Liver (tissue), 3 donors: ENCODE measurements around the gene PCMTD2.

Experiments
- FOXA1 ChIP-seq: IDR thresholded peaks from 2 replicates; pipeline ENCODE4 v1.6.1; 2016; ENCODE audit warnings: antibody characterized with exemption
- FOXA2 ChIP-seq: IDR thresholded peaks from 2 replicates; pipeline ENCODE4 v1.6.1; 2016; ENCODE audit warnings: antibody characterized with exemption
- GABPA ChIP-seq, 2 donors: IDR thresholded peaks in 1 of 2; conservative IDR thresholded peaks in 1 of 2; 2 replicates each; pipeline ENCODE4 v1.6.1; 2016; ENCODE audit warnings: antibody characterized with exemption in 2 of 2, mild to moderate bottlenecking in 1 of 2, moderate library complexity in 1 of 2
- JUND ChIP-seq, 2 donors: IDR thresholded peaks; 2 replicates each; pipeline ENCODE4 v1.6.1; 2016; ENCODE audit warnings: antibody characterized with exemption in 2 of 2
- TAF1 ChIP-seq: conservative IDR thresholded peaks from 2 replicates; pipeline ENCODE4 v1.6.1; 2016; ENCODE audit warnings: antibody characterized with exemption, mild to moderate bottlenecking
- YY1 ChIP-seq: IDR thresholded peaks from 2 replicates; pipeline ENCODE4 v1.6.1; 2016; ENCODE audit warnings: antibody characterized with exemption, mild to moderate bottlenecking
- TF ChIP-seq, protein P1 (sequence below): fragments of 150-350 bp; IDR thresholded peaks from 2 replicates; pipeline ENCODE4 v1.5.1; 2017; ENCODE audit warnings: improper control_type of control experiment, low read depth, low read length; ENCODE audit not compliant: missing input control
- TF ChIP-seq, protein P2 (sequence below): IDR thresholded peaks from 2 replicates; pipeline ENCODE4 v1.6.1; 2016; ENCODE audit warnings: antibody characterized with exemption
- TF ChIP-seq, protein P3 (sequence below): IDR thresholded peaks from 2 replicates; pipeline ENCODE4 v1.6.1; 2016; ENCODE audit warnings: antibody characterized with exemption
- TF ChIP-seq, protein P4 (sequence below): IDR thresholded peaks from 2 replicates; pipeline ENCODE4 v1.6.1; 2016; ENCODE audit warnings: antibody characterized with exemption, mild to moderate bottlenecking
- donor health status: healthy.
- donor health status: healthy.

DNA sequence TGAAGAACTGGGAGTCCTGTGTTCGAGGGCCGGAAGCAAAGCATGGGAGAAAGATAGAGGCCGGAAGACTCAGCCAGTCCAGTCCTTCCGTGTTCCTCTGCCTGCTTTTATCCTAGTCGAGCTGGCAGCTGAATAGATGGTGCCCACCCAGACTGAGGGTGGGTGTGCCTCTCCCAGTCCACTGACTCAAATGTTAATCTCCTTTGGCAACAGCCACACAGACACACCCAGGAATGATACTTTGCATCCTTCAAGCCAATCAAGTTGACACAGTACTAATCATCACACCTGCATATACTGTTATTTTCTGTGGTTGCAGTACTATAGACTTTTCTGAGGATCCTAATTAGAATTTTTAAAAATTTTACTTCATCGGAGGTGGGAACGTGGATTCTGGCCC is 21.3 kb downstream of the PCMTD2 start:
- TF ChIP-seq, protein P1, sequence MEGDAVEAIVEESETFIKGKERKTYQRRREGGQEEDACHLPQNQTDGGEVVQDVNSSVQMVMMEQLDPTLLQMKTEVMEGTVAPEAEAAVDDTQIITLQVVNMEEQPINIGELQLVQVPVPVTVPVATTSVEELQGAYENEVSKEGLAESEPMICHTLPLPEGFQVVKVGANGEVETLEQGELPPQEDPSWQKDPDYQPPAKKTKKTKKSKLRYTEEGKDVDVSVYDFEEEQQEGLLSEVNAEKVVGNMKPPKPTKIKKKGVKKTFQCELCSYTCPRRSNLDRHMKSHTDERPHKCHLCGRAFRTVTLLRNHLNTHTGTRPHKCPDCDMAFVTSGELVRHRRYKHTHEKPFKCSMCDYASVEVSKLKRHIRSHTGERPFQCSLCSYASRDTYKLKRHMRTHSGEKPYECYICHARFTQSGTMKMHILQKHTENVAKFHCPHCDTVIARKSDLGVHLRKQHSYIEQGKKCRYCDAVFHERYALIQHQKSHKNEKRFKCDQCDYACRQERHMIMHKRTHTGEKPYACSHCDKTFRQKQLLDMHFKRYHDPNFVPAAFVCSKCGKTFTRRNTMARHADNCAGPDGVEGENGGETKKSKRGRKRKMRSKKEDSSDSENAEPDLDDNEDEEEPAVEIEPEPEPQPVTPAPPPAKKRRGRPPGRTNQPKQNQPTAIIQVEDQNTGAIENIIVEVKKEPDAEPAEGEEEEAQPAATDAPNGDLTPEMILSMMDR, result no peak
- TF ChIP-seq YY1, result no peak
- TF ChIP-seq GABPA (IDR thresholded peaks at IDR 0.05 in 1 of 2, conservative IDR thresholded peaks at IDR 0.05 in 1 of 2), result no peak
- no peak for TF ChIP-seq TAF1
- TF ChIP-seq, protein P2, sequence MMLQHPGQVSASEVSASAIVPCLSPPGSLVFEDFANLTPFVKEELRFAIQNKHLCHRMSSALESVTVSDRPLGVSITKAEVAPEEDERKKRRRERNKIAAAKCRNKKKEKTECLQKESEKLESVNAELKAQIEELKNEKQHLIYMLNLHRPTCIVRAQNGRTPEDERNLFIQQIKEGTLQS, result no peak
- TF ChIP-seq, protein P3, sequence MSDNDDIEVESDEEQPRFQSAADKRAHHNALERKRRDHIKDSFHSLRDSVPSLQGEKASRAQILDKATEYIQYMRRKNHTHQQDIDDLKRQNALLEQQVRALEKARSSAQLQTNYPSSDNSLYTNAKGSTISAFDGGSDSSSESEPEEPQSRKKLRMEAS, result no peak
- no peak for TF ChIP-seq JUND (IDR thresholded peaks at IDR 0.05)
- TF ChIP-seq, protein P4, sequence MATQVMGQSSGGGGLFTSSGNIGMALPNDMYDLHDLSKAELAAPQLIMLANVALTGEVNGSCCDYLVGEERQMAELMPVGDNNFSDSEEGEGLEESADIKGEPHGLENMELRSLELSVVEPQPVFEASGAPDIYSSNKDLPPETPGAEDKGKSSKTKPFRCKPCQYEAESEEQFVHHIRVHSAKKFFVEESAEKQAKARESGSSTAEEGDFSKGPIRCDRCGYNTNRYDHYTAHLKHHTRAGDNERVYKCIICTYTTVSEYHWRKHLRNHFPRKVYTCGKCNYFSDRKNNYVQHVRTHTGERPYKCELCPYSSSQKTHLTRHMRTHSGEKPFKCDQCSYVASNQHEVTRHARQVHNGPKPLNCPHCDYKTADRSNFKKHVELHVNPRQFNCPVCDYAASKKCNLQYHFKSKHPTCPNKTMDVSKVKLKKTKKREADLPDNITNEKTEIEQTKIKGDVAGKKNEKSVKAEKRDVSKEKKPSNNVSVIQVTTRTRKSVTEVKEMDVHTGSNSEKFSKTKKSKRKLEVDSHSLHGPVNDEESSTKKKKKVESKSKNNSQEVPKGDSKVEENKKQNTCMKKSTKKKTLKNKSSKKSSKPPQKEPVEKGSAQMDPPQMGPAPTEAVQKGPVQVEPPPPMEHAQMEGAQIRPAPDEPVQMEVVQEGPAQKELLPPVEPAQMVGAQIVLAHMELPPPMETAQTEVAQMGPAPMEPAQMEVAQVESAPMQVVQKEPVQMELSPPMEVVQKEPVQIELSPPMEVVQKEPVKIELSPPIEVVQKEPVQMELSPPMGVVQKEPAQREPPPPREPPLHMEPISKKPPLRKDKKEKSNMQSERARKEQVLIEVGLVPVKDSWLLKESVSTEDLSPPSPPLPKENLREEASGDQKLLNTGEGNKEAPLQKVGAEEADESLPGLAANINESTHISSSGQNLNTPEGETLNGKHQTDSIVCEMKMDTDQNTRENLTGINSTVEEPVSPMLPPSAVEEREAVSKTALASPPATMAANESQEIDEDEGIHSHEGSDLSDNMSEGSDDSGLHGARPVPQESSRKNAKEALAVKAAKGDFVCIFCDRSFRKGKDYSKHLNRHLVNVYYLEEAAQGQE, result no peak
- TF ChIP-seq FOXA2, result no peak
- TF ChIP-seq FOXA1, result no peak
